HepG2 (cell line): Measurements from ENCODE around the gene MYEOV.

ENCODE experiments used
- CTCF ChIP-seq: sonication (generic); formaldehyde crosslinking; IDR thresholded peaks from 2 replicates; pipeline ENCODE4 v1.5.0; 2020; ENCODE audit warnings: mild to moderate bottlenecking, missing genetic modification reagents, moderate library complexity
- ETV6 ChIP-seq: sonication (generic); formaldehyde crosslinking; conservative IDR thresholded peaks from 2 replicates; pipeline ENCODE4 v1.4.0; 2020; ENCODE audit warnings: missing genetic modification reagents
- KDM2A ChIP-seq: sonication (generic); formaldehyde crosslinking; IDR thresholded peaks from 2 replicates; pipeline ENCODE4 v1.4.0; 2020; ENCODE audit warnings: low read depth, missing genetic modification reagents, borderline replicate concordance
- KLF9 ChIP-seq: IDR thresholded peaks from 2 replicates; pipeline ENCODE4 v1.6.1; 2016; ENCODE audit warnings: low read depth
- REL ChIP-seq: sonication (generic); formaldehyde crosslinking; conservative IDR thresholded peaks from 2 replicates; pipeline ENCODE4 v1.8.0; 2022; ENCODE audit warnings: mild to moderate bottlenecking, missing genetic modification reagents, moderate library complexity
- TAF1 ChIP-seq: sonication (generic); formaldehyde crosslinking; IDR thresholded peaks from 2 replicates; pipeline ENCODE4 v1.4.0; 2020; ENCODE audit warnings: missing genetic modification reagents
- TARDBP ChIP-seq: sonication (generic); formaldehyde crosslinking; IDR thresholded peaks from 2 replicates; pipeline ENCODE4 v1.8.0; 2022; ENCODE audit warnings: mild to moderate bottlenecking, missing genetic modification reagents
- ZFX ChIP-seq: sonication (generic); formaldehyde crosslinking; IDR thresholded peaks from 2 replicates; pipeline ENCODE4 v1.4.0; 2020; ENCODE audit warnings: mild to moderate bottlenecking, low read depth, missing genetic modification reagents, moderate library complexity
- ZNF138 ChIP-seq: sonication (generic); formaldehyde crosslinking; IDR thresholded peaks from 2 replicates; pipeline ENCODE4 v1.5.0; 2020; ENCODE audit warnings: mild to moderate bottlenecking, low read depth, missing genetic modification reagents
- ZNF263 ChIP-seq: sonication (generic); formaldehyde crosslinking; IDR thresholded peaks from 2 replicates; pipeline ENCODE4 v1.4.0; 2020; ENCODE audit warnings: missing genetic modification reagents
- ZNF335 ChIP-seq: sonication (generic); formaldehyde crosslinking; IDR thresholded peaks from 2 replicates; pipeline ENCODE4 v1.4.0; 2020; ENCODE audit warnings: missing genetic modification reagents
- ZNF749 ChIP-seq: sonication (generic); formaldehyde crosslinking; IDR thresholded peaks from 2 replicates; pipeline ENCODE4 v1.8.0; 2022; ENCODE audit warnings: mild to moderate bottlenecking, missing genetic modification reagents, moderate library complexity, borderline replicate concordance

DNA sequence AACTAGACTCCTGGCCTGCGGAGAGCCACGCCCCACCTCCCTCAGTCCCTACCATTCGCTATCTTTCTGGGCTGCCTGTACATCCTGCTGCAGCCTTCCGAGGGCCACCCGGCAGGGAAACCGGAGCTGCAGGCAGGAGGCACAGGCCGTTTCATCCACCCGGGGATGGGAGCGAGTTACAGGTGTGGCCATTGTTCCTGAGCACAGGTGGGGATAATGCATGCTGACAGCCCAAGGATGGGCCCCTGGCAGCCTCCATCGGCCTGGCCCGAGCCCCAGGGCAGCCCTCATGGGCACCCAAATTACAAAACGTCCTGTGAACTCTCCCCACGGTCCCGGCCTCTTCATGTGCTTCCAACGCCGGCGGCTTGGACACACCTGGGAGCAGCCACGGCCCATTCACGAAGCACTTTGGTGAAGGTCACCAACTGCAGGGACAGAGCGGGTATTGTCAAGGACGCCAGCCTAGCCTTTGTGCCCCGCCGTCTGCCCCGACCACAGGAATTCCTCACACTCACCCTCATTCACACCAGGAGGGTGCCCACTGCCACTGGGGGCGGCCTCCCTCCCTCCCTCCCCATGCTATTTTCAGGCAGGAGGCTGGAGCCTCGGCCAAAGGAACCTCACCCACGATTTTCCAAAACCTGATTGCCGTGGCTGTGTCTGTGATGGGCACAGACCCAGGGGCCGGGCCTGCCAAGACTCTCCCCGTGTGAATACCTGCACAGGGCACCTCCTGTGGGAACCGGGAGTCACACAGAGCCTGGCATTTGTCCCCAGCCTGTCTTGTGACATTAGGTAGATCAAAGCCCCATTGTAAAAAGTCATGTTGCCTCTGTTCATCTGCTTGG is 42.1 kb upstream of the MYEOV start:
- TF ChIP-seq ZFX (CRISPR knock-in tag): no peak
- TF ChIP-seq ZNF335 (CRISPR knock-in tag): no peak
- no peak for TF ChIP-seq KDM2A (CRISPR knock-in tag)
- TF ChIP-seq ZNF138 (CRISPR knock-in tag): no peak
- TF ChIP-seq ETV6: no peak
- TF ChIP-seq REL (CRISPR knock-in tag): no peak
- TF ChIP-seq ZNF263 (CRISPR knock-in tag): no peak
- no peak for TF ChIP-seq TAF1 (CRISPR knock-in tag)
- TF ChIP-seq KLF9 (CRISPR knock-in tag): no peak
- TF ChIP-seq TARDBP (CRISPR knock-in tag): no peak
- TF ChIP-seq ZNF749 (CRISPR knock-in tag): no peak
- no peak for TF ChIP-seq CTCF (CRISPR knock-in tag)
